Hindlimb muscle (tissue), 1 donor: ENCODE measurements around the gene RNF31. TPM values are rescaled to one million over a fixed set of nuclear protein-coding genes. Genes with fewer than 3 reads are reported as not detected.
A peak's percentile ranks its signal among the peaks of the same experiment; 100 is the strongest.

ENCODE experiments used
- DNase-seq: peaks from one replicate; pipeline ENCODE4 v3.0.0-alpha.2; 2013
- polyA plus RNA-seq: library from polyadenylated mRNA; unstranded; fragments of 120-200 nt; gene quantifications from one replicate; pipeline ENCODE4 v1.2.1, GENCODE V29; 2013; ENCODE audit not compliant: insufficient read length

The RNF31 gene
- polyA plus RNA-seq, 1 donor: 39.5 TPM

- DNase-seq: no peak
Observed at GRCh38 chr14:24137529-24138395, 9.5 kb upstream of the RNF31 start.

DNA sequence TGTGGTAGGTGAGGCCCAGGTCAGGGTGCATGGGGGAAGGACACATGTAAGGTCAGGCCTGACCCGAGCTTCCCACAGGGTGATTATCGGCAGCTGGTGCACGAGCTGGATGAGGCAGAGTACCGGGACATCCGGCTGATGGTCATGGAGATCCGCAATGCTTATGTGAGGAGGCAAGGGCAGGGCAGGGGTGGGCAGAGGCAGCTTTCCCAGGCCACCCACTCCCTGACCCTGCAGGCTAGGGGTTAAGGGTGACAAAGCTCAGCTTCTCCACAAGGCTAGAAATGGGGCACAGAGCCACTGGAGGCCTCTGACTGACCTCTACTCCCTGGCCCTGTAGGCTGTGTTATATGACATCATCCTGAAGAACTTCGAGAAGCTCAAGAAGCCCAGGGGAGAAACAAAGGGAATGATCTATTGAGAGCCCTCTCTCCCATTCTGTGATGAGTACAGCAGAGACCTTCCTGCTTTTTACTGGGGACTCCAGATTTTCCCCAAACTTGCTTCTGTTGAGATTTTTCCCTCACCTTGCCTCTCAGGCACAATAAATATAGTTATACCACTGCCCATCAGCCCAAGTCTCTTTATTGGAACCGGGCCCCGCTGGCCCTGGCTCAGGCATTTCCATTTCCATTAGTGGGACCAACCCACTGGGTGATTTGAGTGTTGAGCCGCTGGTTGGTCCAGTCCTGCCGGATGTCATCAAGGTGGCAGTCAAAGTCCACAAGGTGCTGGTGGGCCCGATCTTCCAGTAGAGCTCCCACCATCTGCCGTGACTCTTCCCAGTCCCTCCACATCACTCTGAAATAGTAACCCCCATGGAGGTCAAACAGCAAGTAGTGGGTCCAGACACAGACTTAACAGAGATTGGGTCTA, 8.7 kb upstream of the RNF31 start:
- DNase-seq: no peak

- no peak for DNase-seq
Observed at GRCh38 chr14:24139272-24139934, 7.9 kb upstream of the RNF31 start.

GRCh38 chr14:24141097-24141880, 6.0 kb upstream of the RNF31 start, which contains the start of gene EMC9:
Gene EMC9, minus strand, starts transcription at chr14:24141591. Its CDS starts 287 bp downstream, at chr14:24141304.
- DNase-seq: peak; percentile 99

DNA sequence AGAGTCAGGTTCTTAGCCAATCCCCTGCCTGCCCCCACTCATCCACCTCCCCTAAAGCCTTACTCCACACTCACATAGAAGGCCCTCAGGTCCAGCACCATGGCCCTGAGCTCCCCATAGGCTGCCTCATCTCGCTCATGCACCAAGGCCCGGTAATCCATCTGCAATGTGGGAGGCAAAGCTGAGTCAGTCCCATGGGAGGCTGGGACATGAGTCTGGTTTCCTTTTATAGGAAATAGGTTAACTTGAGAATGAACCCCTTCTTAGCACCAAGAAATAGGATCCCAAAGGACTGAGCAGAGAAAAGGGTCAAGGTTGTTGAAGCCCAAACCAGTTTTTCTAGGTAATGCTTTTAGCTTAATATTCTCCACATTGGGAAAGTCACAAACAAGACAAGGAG, 3.8 kb upstream of the RNF31 start:
- DNase-seq: no peak

DNA sequence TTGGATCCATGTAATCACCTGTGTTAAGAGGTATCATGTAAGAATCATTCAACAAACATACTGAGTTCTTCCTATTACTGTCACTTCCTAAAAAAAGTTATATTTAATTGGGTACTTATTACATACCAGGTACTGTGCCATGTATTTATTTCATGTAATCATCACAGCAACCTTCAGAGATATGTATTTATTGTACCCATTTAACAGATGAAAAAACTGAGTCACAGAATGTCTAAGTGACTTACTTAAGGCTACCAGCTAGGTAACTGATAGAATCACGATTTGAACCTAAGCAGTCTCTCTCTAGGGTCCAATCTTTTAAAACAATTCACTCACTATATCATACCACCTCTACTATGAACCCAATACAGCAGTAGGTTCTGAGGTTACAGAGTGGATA, 2.8 kb upstream of the RNF31 start:
- no peak for DNase-seq

DNA sequence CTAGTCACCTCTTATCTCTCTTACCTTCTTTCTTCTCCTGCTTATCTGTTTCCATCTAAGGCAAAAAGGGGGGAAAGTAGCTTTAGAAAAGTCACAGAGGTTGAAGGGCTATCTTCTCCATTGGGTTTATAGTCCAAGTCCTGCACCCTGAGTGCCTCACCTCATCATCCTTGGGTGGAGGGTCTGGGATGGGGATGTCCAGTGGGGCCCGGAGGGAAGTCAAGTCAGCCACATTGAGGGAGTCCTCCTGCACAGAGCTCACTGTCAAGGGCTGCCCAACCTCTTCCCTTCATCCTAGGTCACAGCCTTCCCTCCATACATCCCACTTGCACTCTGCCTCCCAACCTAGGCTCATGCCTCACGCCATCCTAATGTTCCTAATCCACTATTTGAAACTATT, 2.1 kb upstream of the RNF31 start:
- DNase-seq: no peak

GRCh38 chr14:24145690-24146452, 1.4 kb upstream of the RNF31 start:
- DNase-seq: no peak

GRCh38 chr14:24146453-24146977, 783 bp upstream of the RNF31 start, which contains the start of gene PSME2:
Gene PSME2, minus strand, starts transcription at chr14:24146610. Its CDS starts 29 bp downstream, at chr14:24146581.
- DNase-seq: peak; percentile 92

- DNase-seq: peak; percentile 36
Observed at GRCh38 chr14:24147761-24148428, 597 bp downstream of the RNF31 start.

DNA sequence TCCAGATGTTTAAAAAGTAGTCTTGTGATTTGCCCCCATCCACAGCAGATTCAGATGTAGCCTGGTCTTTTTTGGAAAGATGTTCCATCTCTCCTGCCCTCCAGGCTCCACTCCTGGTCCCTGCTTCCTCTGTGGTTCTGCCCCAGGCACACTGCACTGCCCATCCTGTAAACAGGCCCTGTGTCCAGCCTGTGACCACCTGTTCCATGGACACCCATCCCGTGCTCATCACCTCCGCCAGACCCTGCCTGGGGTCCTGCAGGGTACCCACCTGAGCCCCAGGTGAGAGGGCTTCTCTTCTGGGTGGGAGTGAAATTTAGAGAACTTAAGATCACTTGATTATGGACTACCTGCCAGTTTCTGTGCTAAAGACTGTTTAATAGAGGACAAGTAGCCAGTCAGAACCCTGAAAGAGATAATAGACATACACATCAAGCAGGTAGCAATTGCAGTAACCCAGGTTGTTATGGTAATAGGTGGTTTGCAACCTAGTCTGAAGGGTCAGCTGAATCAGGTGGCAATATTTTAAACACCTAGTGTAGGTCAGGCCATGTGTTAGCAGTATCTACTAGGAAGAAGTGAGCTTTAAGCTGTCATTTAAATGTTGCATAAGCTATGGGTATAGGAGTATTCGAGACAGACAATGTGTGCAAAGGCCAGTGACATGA, 2.1 kb downstream of the RNF31 start:
- no peak for DNase-seq

DNA sequence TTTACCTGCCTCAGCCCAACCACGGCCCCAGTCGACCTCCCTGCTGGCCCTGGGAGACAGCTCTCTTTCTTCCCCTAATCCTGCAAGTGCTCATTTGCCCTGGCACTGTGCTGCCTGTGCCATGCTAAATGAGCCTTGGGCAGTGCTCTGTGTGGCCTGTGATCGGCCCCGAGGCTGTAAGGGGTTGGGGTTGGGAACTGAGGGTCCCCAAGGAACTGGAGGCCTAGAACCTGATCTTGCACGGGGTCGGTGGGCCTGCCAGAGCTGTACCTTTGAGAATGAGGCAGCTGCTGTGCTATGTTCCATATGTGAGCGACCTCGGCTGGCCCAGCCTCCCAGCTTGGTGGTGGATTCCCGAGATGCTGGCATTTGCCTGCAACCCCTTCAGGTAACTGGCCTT, 2.8 kb downstream of the RNF31 start:
- no peak for DNase-seq

DNA sequence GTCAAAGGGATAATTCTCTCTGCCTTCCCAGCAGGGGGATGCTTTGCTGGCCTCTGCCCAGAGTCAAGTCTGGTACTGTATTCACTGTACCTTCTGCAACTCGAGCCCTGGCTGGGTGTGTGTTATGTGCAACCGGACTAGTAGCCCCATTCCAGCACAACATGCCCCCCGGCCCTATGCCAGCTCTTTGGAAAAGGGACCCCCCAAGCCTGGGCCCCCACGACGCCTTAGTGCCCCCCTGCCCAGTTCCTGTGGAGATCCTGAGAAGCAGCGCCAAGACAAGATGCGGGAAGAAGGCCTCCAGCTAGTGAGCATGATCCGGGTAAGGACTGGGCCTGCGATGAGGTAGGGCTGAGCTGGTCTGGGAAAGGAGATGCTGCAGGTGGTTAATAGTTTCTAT, 3.3 kb downstream of the RNF31 start:
- DNase-seq: no peak

GRCh38 chr14:24150993-24151392, 3.7 kb downstream of the RNF31 start:
- no peak for DNase-seq

DNA sequence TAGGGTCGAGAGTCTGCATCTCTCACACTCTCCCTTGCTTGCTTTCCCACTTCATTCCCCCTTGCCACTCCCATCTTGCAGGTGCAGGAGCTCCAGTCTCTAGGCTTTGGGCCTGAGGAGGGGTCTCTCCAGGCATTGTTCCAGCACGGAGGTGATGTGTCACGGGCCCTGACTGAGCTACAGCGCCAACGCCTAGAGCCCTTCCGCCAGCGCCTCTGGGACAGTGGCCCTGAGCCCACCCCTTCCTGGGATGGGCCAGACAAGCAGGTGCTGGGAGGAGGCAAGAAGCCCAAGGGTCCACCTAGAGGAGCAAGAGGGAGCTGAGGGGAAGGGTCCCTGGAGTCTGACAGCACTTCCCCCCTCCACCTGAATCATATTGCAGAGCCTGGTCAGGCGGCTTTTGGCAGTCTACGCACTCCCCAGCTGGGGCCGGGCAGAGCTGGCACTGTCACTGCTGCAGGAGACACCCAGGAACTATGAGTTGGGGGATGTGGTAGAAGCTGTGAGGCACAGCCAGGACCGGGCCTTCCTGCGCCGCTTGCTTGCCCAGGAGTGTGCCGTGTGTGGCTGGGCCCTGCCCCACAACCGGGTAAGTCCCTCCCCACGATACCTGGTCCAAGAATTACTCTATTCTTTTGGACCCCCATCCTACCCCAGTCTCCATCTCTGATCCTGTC, 4.2 kb downstream of the RNF31 start:
- no peak for DNase-seq

GRCh38 chr14:24155100-24155499, 7.8 kb downstream of the RNF31 start:
- no peak for DNase-seq

DNA sequence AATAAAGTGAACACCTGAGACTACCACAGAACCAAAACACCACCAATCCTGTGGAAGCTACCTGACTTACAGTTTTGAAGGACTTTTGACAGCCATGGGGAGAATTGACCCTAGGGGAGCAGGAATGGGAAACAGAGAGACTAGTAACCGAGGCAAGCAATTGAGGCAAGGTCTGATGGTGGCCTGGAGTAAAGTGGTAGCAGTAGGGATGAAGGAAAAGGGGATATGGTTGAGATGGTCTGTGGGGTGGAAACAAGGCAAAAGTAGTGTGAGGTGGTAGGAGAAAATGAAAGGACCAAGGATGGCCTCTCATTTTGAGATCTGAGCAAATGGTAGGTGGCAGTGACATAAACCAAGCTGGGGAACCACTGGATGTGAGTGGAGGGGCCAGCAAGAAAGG, 9.5 kb downstream of the RNF31 start:
- DNase-seq: no peak

DNA sequence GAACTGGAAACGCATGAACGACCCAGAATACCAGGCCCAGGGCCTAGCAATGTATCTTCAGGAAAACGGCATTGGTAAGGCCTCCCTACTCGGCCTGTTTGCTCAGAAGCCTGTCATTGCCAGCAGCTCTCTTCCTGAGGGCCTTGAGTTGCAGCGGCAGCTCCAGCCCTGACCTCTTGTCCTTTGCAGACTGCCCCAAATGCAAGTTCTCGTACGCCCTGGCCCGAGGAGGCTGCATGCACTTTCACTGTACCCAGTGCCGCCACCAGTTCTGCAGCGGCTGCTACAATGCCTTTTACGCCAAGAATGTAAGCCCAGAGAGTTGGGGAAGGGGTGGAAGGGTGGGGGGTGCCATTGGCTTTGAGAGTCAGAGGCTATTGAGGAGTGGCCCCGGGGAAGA, 10.0 kb downstream of the RNF31 start:
- no peak for DNase-seq
